Gastroesophageal sphincter (tissue), 4 donors: ENCODE measurements around the gene SUSD6. TPM values are rescaled to one million over a fixed set of nuclear protein-coding genes. Genes with fewer than 3 reads are reported as not detected.
"Not testable (repeated sequence)": the region's sequence is repeated elsewhere in the genome, so short reads cannot be mapped to it uniquely, and the experiment has no call there.

ENCODE experiments used
- ATAC-seq: fragments of 150-250 bp; one replicate; pipeline ENCODE4 v1.9.1; 2016; ENCODE audit warnings: mild to moderate bottlenecking, moderate library complexity
- H3K27ac ChIP-seq, 4 donors: fragments of 200-600 bp; sonication (generic) in 3 of 4; 1 replicate in 3 of 4; 2 replicates in 1 of 4; pipeline ENCODE4 v1.5.1; 2016 to 2019
- H3K27me3 ChIP-seq: fragments of 200-600 bp; sonication (generic); one replicate; pipeline ENCODE4 v1.5.1; 2019
- H3K36me3 ChIP-seq, 2 donors: fragments of 200-600 bp; sonication (generic); one replicate each; pipeline ENCODE4 v1.5.1; 2019; ENCODE audit warnings: control low read depth in 1 of 2
- H3K4me1 ChIP-seq, 3 donors: fragments of 200-600 bp; sonication (generic); 1 replicate in 2 of 3; 2 replicates in 1 of 3; pipeline ENCODE4 v1.5.1; 2016 to 2019; ENCODE audit warnings: control low read depth in 2 of 3
- H3K4me3 ChIP-seq, 2 donors: fragments of 200-600 bp; sonication (generic); one replicate each; pipeline ENCODE4 v1.5.1; 2019; ENCODE audit warnings: mild to moderate bottlenecking in 1 of 2, moderate library complexity in 1 of 2
- H3K9me3 ChIP-seq, 3 donors: fragments of 200-600 bp; sonication (generic); one replicate each; pipeline ENCODE4 v1.5.1; 2017 to 2019; ENCODE audit warnings: control low read depth in 2 of 3
- EP300 ChIP-seq: sonication (generic); formaldehyde crosslinking; IDR thresholded peaks from one replicate; pipeline ENCODE4 v1.6.1; 2017; ENCODE audit warnings: antibody characterized with exemption, mild to moderate bottlenecking
- POLR2A ChIP-seq, 2 donors: fragments of 450-650 bp; IDR thresholded peaks; one replicate each; pipeline ENCODE4 v1.6.1; 2017; ENCODE audit warnings: antibody characterized with exemption in 2 of 2, mild to moderate bottlenecking in 2 of 2, moderate library complexity in 1 of 2
- POLR2AphosphoS5 ChIP-seq: sonication (generic); formaldehyde crosslinking; IDR thresholded peaks from one replicate; pipeline ENCODE4 v1.6.1; 2017; ENCODE audit warnings: antibody characterized with exemption
- WGBS, 2 donors: methylation state at CpG; one replicate each; pipeline ENCODE4 v1.1.5; 2018; ENCODE audit warnings: low coverage in 1 of 2; 5-methylcytosine and 5-hydroxymethylcytosine counted together
- total RNA-seq, 4 donors: library from RNA; depleted of rRNA; stranded (reverse); fragments of >200 nt; gene quantifications; one replicate each; pipeline ENCODE4 v1.1.0, GENCODE V29; 2016
- TF ChIP-seq, protein P1 (sequence below), 4 experiments: fragments of 200-600 bp in 2 of 4; fragments of 450-650 bp in 2 of 4; sonication (generic) in 1 of 4; IDR thresholded peaks; one replicate each; pipeline ENCODE4 v1.5.1; 2017 to 2019; ENCODE audit warnings: antibody characterized with exemption in 4 of 4, mild to moderate bottlenecking in 2 of 4, moderate library complexity in 2 of 4

Gene SUSD6
- total RNA-seq, 4 donors from 2014 or later = 24.4 to 40.6 (median 38.5) TPM

DNA sequence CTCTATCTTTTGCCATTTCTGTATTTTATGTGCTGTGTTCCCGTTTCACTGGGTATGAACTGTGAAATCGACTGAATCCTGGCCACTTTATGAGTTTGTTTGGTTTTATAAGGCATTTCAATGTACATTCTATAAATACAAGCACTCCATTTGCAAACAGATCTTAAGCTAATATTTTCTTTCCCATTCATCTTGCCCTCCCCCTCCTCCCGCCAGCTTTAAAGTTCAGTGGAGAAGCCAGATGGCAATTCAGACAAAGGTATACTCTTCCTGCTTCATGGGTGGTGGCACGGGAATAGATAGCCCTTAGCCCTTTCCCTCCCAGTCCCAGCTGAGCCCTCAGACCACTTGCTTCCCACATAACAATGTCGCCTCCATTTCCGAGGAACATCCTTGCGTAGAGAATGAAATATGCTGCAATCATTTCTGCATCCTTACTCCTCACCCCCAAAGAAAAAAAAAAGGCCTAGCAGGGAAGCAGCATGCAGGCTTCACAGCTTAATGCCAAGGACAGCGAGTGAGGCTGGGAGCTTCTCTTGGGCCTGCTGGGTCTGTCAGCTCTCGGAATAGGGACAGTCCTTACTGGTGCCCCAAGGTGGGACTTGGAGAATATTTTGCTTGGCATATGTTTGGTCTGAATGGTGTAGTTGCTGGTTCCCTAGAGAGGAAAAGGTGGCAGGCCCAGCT lies 102.7 kb downstream of the SUSD6 start:
- WGBS, 2 donors = 61 to 81% methylated on average over 3 to 7 of the region's 9 CpGs
- H3K4me1 ChIP-seq = peaks cover 0 to 74% (median 35%) of the 10 kb centered on the region in 3 donors
- H3K27ac ChIP-seq = peak overlapping the region in 2 of 4 donors; percentile 32 to 61
- H3K27me3 ChIP-seq = no peaks in the 10 kb centered on the region
- H3K4me3 ChIP-seq = no peak overlapping the region
- ATAC-seq = no peak
- TF ChIP-seq EP300 (no peak), POLR2A (IDR thresholded peaks at IDR 0.05) (no peak), POLR2AphosphoS5 (no peak)
- TF ChIP-seq, protein P1, sequence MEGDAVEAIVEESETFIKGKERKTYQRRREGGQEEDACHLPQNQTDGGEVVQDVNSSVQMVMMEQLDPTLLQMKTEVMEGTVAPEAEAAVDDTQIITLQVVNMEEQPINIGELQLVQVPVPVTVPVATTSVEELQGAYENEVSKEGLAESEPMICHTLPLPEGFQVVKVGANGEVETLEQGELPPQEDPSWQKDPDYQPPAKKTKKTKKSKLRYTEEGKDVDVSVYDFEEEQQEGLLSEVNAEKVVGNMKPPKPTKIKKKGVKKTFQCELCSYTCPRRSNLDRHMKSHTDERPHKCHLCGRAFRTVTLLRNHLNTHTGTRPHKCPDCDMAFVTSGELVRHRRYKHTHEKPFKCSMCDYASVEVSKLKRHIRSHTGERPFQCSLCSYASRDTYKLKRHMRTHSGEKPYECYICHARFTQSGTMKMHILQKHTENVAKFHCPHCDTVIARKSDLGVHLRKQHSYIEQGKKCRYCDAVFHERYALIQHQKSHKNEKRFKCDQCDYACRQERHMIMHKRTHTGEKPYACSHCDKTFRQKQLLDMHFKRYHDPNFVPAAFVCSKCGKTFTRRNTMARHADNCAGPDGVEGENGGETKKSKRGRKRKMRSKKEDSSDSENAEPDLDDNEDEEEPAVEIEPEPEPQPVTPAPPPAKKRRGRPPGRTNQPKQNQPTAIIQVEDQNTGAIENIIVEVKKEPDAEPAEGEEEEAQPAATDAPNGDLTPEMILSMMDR (IDR thresholded peaks at IDR 0.05) = no peak
- peaks cover 0 to 33% of the 10 kb centered on the region in 2 donors for H3K36me3 ChIP-seq
- H3K9me3 ChIP-seq = no peaks in the 10 kb centered on the region

DNA sequence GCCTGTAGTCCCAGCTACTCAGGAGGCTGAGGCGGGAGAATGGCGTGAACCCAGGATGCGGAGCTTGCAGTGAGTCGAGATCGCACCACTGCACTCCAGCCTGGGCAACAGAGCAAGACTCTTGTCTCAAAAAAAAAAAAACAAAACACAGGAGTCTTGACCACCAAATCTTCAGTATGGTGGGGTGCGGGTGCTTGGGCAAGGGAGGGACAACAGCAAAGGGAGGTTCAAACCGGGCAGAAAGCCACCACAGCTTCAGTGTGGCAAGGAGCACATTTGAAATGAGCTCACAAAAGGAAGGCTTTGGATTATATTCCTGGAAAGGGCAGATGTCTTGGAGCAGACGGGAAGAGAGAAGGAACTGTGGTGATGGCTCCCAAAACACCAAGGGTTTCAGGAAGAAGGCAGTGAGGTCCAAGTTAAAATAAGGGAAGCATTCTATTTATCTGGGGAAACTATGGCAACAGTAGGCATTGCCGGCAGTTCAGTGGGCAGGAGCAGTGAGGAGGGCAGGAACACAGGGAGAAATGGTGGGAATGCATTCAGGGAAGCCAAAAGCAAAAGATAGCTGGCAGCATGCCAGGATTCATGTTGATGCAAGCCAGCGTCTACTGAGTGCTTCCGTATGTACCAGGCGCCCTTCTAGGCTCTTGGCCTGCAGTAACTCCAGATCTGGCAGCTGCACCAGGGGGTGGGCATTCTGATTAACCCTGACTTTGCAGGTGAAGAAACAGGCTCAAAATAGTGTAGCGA lies 104.5 kb downstream of the SUSD6 start:
- Histone ChIP-seq H3K27ac (peak overlapping the region in 3 of 4 donors; percentile 57 to 70 (median 67)), H3K27me3 (no peaks in the 10 kb centered on the region), H3K4me3 (no peak overlapping the region), H3K4me1 (peaks cover 0 to 77% (median 36%) of the 10 kb centered on the region in 3 donors), H3K36me3 (peaks cover 0 to 15% of the 10 kb centered on the region in 2 donors), H3K9me3 (no peaks in the 10 kb centered on the region)
- no peak for TF ChIP-seq EP300
- peak; percentile 93 for TF ChIP-seq POLR2AphosphoS5
- peak; percentile 76 for ATAC-seq
- 27 to 48% methylated on average over 7 to 12 of the region's 13 CpGs for WGBS, 2 donors

DNA sequence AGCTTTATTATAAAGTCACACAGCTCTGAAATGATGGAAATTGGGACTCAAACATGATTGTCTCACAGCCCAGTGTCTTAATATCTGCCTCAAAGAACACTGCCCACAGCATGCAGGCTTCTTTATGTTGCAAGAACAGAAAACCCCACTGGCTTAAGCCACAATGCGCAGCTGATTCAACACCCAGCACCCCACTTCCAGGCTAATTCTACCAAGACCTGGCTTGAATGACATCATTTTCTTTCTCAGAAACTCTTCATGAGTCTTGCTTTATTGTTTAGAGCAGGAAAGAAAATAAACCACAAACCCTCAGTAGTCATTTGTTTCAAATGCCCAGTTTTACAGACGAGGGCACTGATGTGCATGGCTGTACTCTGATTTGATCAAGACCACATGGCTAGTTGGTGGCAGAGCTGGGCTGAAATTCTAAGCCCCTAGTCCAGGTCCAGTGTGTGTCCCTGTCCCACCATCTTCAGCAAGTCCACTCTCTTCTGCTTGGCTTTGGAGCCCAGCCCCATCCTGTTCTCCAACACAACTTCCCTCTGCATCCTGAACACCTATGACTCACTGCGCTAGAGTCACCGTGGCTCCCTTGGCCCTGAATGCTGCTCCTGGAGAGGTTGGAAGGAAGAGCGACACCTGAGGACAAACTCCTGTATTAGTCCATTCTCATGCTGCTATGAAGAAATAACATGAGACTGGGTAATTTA lies 105.2 kb downstream of the SUSD6 start:
- no peak for TF ChIP-seq POLR2A (IDR thresholded peaks at IDR 0.05)
- TF ChIP-seq EP300 = no peak
- no peak for TF ChIP-seq POLR2AphosphoS5
- TF ChIP-seq, protein P1 (IDR thresholded peaks at IDR 0.05) = no peak
- no peak overlapping the region for H3K4me3 ChIP-seq
- WGBS, 2 donors = 52 to 57% methylated on average over 2 to 3 of the region's 5 CpGs
- H3K27me3 ChIP-seq = no peaks in the 10 kb centered on the region
- peak overlapping the region in 3 of 4 donors; percentile 57 to 70 (median 67) for H3K27ac ChIP-seq
- ATAC-seq = peak; percentile 15
- H3K4me1 ChIP-seq = peaks cover 0 to 69% (median 30%) of the 10 kb centered on the region in 3 donors
- no peaks in the 10 kb centered on the region for H3K9me3 ChIP-seq
- peaks cover 0 to 8% of the 10 kb centered on the region in 2 donors for H3K36me3 ChIP-seq

DNA sequence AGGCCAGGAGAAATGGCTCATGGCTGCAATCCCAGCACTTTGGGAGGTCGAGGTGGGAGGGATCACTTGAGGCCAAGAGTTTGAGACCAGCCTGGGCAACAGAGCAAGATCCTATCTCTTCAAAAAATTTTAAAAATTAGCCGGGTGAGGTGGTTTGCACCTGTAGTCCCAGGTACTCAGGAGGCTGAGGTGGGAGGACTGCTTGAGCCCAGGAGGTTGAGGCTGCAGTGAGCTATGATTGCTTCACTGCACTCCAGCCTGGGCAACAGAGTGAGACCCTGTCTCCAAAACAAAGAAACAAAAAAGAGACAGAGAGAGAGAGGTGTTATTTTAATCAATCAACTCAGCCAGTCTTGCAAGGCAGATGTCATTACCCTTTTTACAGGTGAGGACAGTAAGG lies 107.2 kb downstream of the SUSD6 start:
- Histone ChIP-seq H3K27ac (peak overlapping the region in 2 of 4 donors; percentile 54 to 67), H3K4me1 (peaks cover 0 to 50% (median 13%) of the 10 kb centered on the region in 3 donors)
- WGBS, 2 donors = 93% methylated on average over 2 of the region's 2 CpGs; no CpG with 5 or more reads in 1 of the 2 donors
- not testable (repeated sequence) for H3K27me3 ChIP-seq, H3K36me3 ChIP-seq, H3K9me3 ChIP-seq, ATAC-seq, H3K4me3 ChIP-seq

DNA sequence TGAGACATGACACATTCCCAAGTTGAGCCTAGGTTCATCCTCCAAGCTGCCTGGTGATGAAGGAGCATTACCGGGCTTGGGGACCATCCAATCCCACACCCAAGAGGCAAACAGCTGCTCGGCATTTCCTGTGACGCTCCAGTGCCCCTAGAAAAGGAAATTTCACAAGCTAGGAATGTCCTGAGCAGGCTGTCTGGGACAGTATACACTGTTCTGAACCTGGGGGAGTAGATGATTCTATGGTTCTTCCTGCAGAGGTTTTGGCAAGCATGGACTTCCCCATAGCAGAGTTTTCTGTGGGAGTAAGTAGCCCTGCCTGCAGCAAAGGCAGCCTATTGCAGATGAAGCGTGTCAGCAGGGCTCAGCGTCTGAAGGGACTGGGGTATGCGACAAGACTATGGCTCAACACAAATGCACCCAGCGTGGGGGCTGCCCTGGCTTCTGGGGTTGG lies 108.1 kb downstream of the SUSD6 start:
- Histone ChIP-seq H3K9me3 (no peaks in the 10 kb centered on the region), H3K27ac (peak overlapping the region in 3 of 4 donors; percentile 54 to 66 (median 62)), H3K27me3 (no peaks in the 10 kb centered on the region), H3K4me3 (no peak overlapping the region), H3K36me3 (no peaks in the 10 kb centered on the region), H3K4me1 (peaks cover 0 to 45% (median 13%) of the 10 kb centered on the region in 3 donors)
- WGBS, 2 donors = no CpG with 5 or more reads among the region's 7 CpGs
- ATAC-seq = peak; percentile 77
- peak; percentile 52 for TF ChIP-seq POLR2AphosphoS5
- TF ChIP-seq, protein P1 (IDR thresholded peaks at IDR 0.05) = no peak
